Measurements from ENCODE around the gene TYRO3. TPM values are rescaled to one million over a fixed set of nuclear protein-coding genes. Genes with fewer than 3 reads are reported as not detected.

The TYRO3 gene
- 86.7 and 106 TPM in 2 replicates for total RNA-seq
- long read RNA-seq, full-length matches to known transcripts: 10 of 82 reads
- long read RNA-seq, partial matches to known transcripts: 66 of 82 reads
- long read RNA-seq, other reads (novel, unspliced or antisense): 6 of 82 reads

- H3K4me1 Mint-ChIP-seq (ENCODE audit: low read depth): peaks cover 42% of the 10 kb centered on the region
- TF ChIP-seq CTCF (IDR thresholded peaks at IDR 0.05; ENCODE audit: unreplicated experiment): no peak
- H3K36me3 Mint-ChIP-seq (ENCODE audit: insufficient read depth): peaks cover 2% of the 10 kb centered on the region
- peak within 1 kb of the TSS; percentile 86 for H3K4me3 Mint-ChIP-seq (ENCODE audit: low read depth)
- peaks cover 5% of the 10 kb centered on the region for H3K27me3 Mint-ChIP-seq
- DNase-seq (ENCODE audit: low spot score, unreplicated experiment): peak; percentile 51
- H3K27ac Mint-ChIP-seq: peak within 1 kb of the TSS; percentile 78
- H3K9me3 Mint-ChIP-seq (ENCODE audit: low read depth): no peaks in the 10 kb centered on the region
Observed at GRCh38 chr15:41558400-41559238, at the start of gene TYRO3. Gene TYRO3, plus strand, starts transcription at chr15:41559212. Its CDS starts 46 bp downstream, at chr15:41559258.

- no peaks in the 10 kb centered on the region for H3K9me3 Mint-ChIP-seq (ENCODE audit: low read depth)
- TF ChIP-seq CTCF (IDR thresholded peaks at IDR 0.05; ENCODE audit: unreplicated experiment): no peak
- no peak for DNase-seq (ENCODE audit: low spot score, unreplicated experiment)
- peaks cover 1% of the 10 kb centered on the region for H3K4me1 Mint-ChIP-seq (ENCODE audit: low read depth)
- H3K36me3 Mint-ChIP-seq (ENCODE audit: insufficient read depth): no peaks in the 10 kb centered on the region
- peaks cover 74% of the 10 kb centered on the region for H3K27me3 Mint-ChIP-seq
- no peak overlapping the region for H3K4me3 Mint-ChIP-seq (ENCODE audit: low read depth)
- no peak overlapping the region for H3K27ac Mint-ChIP-seq
Observed at GRCh38 chr15:41510728-41511127, 48.3 kb upstream of the TYRO3 start.

- Mint-ChIP-seq H3K9me3 (ENCODE audit: low read depth) (no peaks in the 10 kb centered on the region), H3K27ac (no peak overlapping the region), H3K4me3 (ENCODE audit: low read depth) (no peak overlapping the region), H3K27me3 (peaks cover 67% of the 10 kb centered on the region), H3K4me1 (ENCODE audit: low read depth) (peaks cover 1% of the 10 kb centered on the region), H3K36me3 (ENCODE audit: insufficient read depth) (peaks cover 1% of the 10 kb centered on the region)
- TF ChIP-seq CTCF (IDR thresholded peaks at IDR 0.05; ENCODE audit: unreplicated experiment): peak; percentile 9
- DNase-seq (ENCODE audit: low spot score, unreplicated experiment): peak; percentile 37
Observed at GRCh38 chr15:41511331-41511898, 47.6 kb upstream of the TYRO3 start.

GRCh38 chr15:41511899-41512369 lies 47.1 kb upstream of the TYRO3 start:
- Mint-ChIP-seq H3K4me1 (ENCODE audit: low read depth) (peaks cover 1% of the 10 kb centered on the region), H3K36me3 (ENCODE audit: insufficient read depth) (peaks cover 6% of the 10 kb centered on the region), H3K27ac (no peak overlapping the region), H3K4me3 (ENCODE audit: low read depth) (no peak overlapping the region), H3K27me3 (peaks cover 62% of the 10 kb centered on the region), H3K9me3 (ENCODE audit: low read depth) (no peaks in the 10 kb centered on the region)
- no peak for DNase-seq (ENCODE audit: low spot score, unreplicated experiment)
- TF ChIP-seq CTCF (IDR thresholded peaks at IDR 0.05; ENCODE audit: unreplicated experiment): no peak

- DNase-seq (ENCODE audit: low spot score, unreplicated experiment): no peak
- Mint-ChIP-seq H3K27me3 (peaks cover 56% of the 10 kb centered on the region), H3K36me3 (ENCODE audit: insufficient read depth) (peaks cover 8% of the 10 kb centered on the region), H3K9me3 (ENCODE audit: low read depth) (no peaks in the 10 kb centered on the region), H3K27ac (no peak overlapping the region), H3K4me1 (ENCODE audit: low read depth) (peaks cover 1% of the 10 kb centered on the region), H3K4me3 (ENCODE audit: low read depth) (peak overlapping the region; percentile 65)
- no peak for TF ChIP-seq CTCF (IDR thresholded peaks at IDR 0.05; ENCODE audit: unreplicated experiment)
Observed at GRCh38 chr15:41512512-41512939, 46.5 kb upstream of the TYRO3 start.
